Measurements from ENCODE around the gene EBF3. TPM values are rescaled to one million over a fixed set of nuclear protein-coding genes. Genes with fewer than 3 reads are reported as not detected.

The EBF3 gene
- total RNA-seq, 1 experiment from 2014 or later, result 0.22 TPM

GRCh38 chr10:129950676-129951075 lies 13.4 kb downstream of the EBF3 start:
- no CpG with 5 or more reads among the region's 2 CpGs for WGBS (ENCODE audit: extremely low coverage, insufficient read length, low lambda C conversion rate)

More at GRCh38 chr10:129950676-129951075, 13.4 kb downstream of the EBF3 start:
- TF ChIP-seq CTCF (conservative IDR thresholded peaks at IDR 0.05), result no peak
- Histone ChIP-seq H3K4me2 (ENCODE audit: insufficient read depth, insufficient read length, low read length) (no peak overlapping the region), H2BK20ac (ENCODE audit: low read depth, low read length, poor library complexity, severe bottlenecking) (no peak overlapping the region), H4K91ac (ENCODE audit: insufficient read length, low read depth, low read length) (no peak overlapping the region), H4K20me1 (ENCODE audit: control insufficient read depth, insufficient read depth, insufficient read length) (no peaks in the 10 kb centered on the region), H2BK5ac (ENCODE audit: insufficient read length, low read length) (no peak overlapping the region), H2AK5ac (ENCODE audit: insufficient read length, low read length) (no peak overlapping the region), H3K27me3 (ENCODE audit: insufficient read depth, low read length) (peaks cover 12% of the 10 kb centered on the region; the same call in 1 of the 2 replicates), H2BK120ac (ENCODE audit: low read depth, low read length, poor library complexity, severe bottlenecking) (no peak overlapping the region), H3K79me2 (ENCODE audit: insufficient read depth, low read length) (no peaks in the 10 kb centered on the region), H3K9me3 (ENCODE audit: control insufficient read depth, low read depth, low read length) (no peaks in the 10 kb centered on the region), H3K18ac (ENCODE audit: insufficient read length, low read depth, low read length) (no peak overlapping the region), H3K4ac (ENCODE audit: low read depth, low read length) (no peak overlapping the region), H3K23me2 (ENCODE audit: insufficient read length, low read depth, low read length, poor library complexity, severe bottlenecking) (no peaks in the 10 kb centered on the region), H3T11ph (ENCODE audit: low read length) (no peak overlapping the region), H3K23ac (ENCODE audit: insufficient read length, low read depth, low read length) (no peak overlapping the region), H2BK15ac (ENCODE audit: low read depth, low read length) (no peak overlapping the region), H3K4me1 (ENCODE audit: insufficient read depth, low read length) (no peaks in the 10 kb centered on the region), H4K5ac (ENCODE audit: insufficient read length, low read depth, low read length) (no peak overlapping the region), H2BK12ac (ENCODE audit: insufficient read length, low read depth, low read length) (no peak overlapping the region), H3K9ac (ENCODE audit: extremely low read depth, insufficient read length, low read length) (no peak overlapping the region), H4K8ac (replicated peaks; ENCODE audit: insufficient read length, low read depth, low read length) (no peak overlapping the region), H3K27ac (ENCODE audit: insufficient read length, low read depth, low read length) (no peak overlapping the region), H3K14ac (ENCODE audit: insufficient read depth, low read length) (no peak overlapping the region), H2AFZ (ENCODE audit: low read length) (no peak overlapping the region), H3K56ac (ENCODE audit: insufficient read length, low read depth, low read length) (no peak overlapping the region), H3K79me1 (ENCODE audit: insufficient read depth, low read depth, low read length, poor library complexity, severe bottlenecking) (no peaks in the 10 kb centered on the region)
- no peak for DNase-seq
- H3K27ac Mint-ChIP-seq, result no peak overlapping the region
- peaks cover 60% of the 10 kb centered on the region for H3K27me3 Mint-ChIP-seq (ENCODE audit: low read depth)
- H3K4me1 Mint-ChIP-seq, result peaks cover 10 to 22% of the 10 kb centered on the region in 2 experiments
- H3K9me3 Mint-ChIP-seq, result no peaks in the 10 kb centered on the region; a peak in 2 of 5 replicates
- H3K36me3 Mint-ChIP-seq (ENCODE audit: insufficient read depth in 1 of 3, low read depth in 3 of 3), result no peaks in the 10 kb centered on the region
- H3K4me3 Mint-ChIP-seq, result no peak overlapping the region
